Breast epithelium (tissue), 3 donors: ENCODE results near the gene SNRPA1.

Experiments
- CTCF ChIP-seq, 3 donors: fragments of 450-650 bp; IDR thresholded peaks; one replicate each; pipeline ENCODE4 v1.5.1; 2016 to 2017; ENCODE audit warnings: antibody characterized with exemption in 3 of 3, mild to moderate bottlenecking in 3 of 3, moderate library complexity in 3 of 3
- POLR2A ChIP-seq: fragments of 450-650 bp; IDR thresholded peaks from one replicate; pipeline ENCODE4 v1.6.1; 2016; ENCODE audit warnings: antibody characterized with exemption, mild to moderate bottlenecking, moderate library complexity
- POLR2AphosphoS5 ChIP-seq, 3 donors: sonication (generic); formaldehyde crosslinking; IDR thresholded peaks; one replicate each; pipeline ENCODE4 v1.6.1; 2017; ENCODE audit warnings: antibody characterized with exemption in 3 of 3

DNA sequence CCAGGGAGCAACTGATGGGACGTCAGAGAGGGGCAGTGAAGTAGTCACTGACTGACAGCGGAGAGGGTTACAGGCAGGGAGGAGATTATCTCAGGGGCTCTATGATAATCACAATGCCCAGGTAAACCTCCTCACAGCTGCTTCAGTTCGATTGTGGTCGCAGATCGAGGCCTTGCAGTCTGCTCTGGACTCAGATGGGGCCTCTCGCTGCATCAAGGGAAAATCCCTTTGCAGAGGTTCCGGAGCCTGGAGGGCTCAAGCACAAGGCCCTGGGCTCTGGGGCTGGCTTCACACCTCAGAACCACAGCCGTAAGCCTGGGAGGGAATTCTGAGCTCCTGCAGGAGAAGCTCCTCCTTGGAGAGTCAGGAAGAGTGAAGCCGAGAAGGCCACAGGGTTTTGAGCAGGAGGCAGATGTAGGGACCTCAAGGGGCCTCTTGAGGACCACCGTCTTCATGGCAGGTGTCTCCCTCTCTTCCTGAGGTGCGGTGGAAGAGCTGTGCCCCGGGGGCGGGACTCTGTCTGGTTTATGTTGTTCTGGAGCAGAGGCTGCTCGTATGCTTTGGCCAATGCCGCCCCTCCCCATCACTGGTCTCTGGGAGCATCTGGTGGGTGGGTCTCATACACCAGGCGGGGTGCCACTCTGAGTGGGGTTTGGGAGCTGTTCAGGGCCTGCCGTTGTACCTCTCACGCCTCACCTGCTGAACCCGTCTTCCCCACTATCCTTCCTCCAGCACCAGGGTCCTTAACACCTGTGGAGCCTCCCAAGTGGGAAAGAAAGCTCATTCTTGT lies 19.5 kb upstream of the SNRPA1 start:
- TF ChIP-seq CTCF (IDR thresholded peaks at IDR 0.05): no peak
- no peak for TF ChIP-seq POLR2A
- no peak for TF ChIP-seq POLR2AphosphoS5 (IDR thresholded peaks at IDR 0.05)
